ENCODE measurements around the gene SVIL. TPM values are rescaled to one million over a fixed set of nuclear protein-coding genes. Genes with fewer than 3 reads are reported as not detected.

Gene SVIL
- total RNA-seq, 2 donors from 2014 or later: 92.9 to 524 TPM

DNA sequence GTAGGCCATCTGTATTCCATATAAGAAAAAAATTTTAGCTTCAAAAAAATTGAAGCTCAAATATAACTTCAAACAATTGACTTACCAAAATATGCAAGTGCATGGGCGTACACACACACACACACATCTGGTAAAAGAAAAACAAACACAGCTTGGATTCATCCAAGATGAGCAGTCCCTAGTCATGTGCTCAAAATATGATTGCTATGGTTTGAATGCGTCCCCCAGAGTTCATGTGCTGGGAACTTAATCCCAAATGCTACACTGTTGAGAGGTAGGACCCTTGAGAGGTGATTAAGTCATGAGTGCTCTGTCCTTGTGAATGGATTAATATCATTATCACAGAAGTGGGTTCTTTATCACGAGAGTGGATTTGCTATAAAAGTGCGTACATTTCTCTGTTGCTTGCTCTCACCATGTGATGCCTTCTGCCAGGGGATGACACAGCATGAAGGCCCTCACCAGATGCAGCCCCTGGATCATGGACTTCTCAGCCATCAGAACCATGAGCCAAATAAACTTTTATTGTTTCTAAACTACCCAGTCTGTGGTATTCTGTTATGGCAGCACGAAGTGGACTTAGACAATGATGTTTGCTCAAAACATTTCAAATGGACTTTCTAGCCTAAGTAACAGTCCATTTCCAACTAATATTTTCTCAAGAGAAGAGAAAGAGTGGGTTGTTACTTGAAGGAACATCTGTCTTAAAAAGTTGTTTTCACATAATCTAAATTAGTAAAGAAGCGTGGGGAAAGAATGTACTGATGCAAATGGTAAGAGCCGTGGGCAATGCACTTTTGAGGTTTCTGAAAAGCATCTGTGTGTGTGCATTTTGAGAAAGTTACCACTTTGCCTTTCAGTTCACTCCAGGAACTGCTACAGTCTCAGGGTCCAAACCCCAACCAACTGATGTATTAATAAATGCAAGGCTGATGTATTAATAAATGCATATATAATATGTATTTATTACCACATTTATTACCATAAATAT, 15.1 kb upstream of the SVIL start:
- no peak for TF ChIP-seq POLR2AphosphoS5 (IDR thresholded peaks at IDR 0.05)
- TF ChIP-seq POLR2A (IDR thresholded peaks at IDR 0.05): no peak
- TF ChIP-seq, protein P1, sequence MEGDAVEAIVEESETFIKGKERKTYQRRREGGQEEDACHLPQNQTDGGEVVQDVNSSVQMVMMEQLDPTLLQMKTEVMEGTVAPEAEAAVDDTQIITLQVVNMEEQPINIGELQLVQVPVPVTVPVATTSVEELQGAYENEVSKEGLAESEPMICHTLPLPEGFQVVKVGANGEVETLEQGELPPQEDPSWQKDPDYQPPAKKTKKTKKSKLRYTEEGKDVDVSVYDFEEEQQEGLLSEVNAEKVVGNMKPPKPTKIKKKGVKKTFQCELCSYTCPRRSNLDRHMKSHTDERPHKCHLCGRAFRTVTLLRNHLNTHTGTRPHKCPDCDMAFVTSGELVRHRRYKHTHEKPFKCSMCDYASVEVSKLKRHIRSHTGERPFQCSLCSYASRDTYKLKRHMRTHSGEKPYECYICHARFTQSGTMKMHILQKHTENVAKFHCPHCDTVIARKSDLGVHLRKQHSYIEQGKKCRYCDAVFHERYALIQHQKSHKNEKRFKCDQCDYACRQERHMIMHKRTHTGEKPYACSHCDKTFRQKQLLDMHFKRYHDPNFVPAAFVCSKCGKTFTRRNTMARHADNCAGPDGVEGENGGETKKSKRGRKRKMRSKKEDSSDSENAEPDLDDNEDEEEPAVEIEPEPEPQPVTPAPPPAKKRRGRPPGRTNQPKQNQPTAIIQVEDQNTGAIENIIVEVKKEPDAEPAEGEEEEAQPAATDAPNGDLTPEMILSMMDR (IDR thresholded peaks at IDR 0.05): no peak
- no peaks in the 10 kb centered on the region for H3K9me3 ChIP-seq
- no peaks in the 10 kb centered on the region for H3K27me3 ChIP-seq (replicated peaks; ENCODE audit: insufficient read depth)
- no peak overlapping the region for H3K27ac ChIP-seq
- no peak overlapping the region for H3K4me3 ChIP-seq
- 90% methylated on average over 7 of the region's 7 CpGs for WGBS
- no peaks in the 10 kb centered on the region for H3K4me1 ChIP-seq (replicated peaks)
- intact Hi-C loops (cut with DNase I): no loop called here
- no peak for DNase-seq (ENCODE audit: low spot score)
- no peaks in the 10 kb centered on the region for H3K36me3 ChIP-seq

DNA sequence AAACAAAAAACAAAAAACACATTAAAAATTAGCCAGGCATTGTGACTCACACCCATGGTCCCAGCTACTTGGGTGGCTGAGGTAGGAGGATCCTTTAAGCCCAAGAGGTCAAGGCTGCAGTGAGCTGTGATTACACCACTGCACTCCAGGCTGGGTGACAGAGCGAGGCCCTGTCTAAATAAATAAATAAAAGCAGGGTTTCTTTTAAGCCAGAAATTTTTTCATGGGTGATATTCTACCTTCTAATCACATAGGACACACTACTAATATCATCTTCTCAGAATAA, 14.2 kb upstream of the SVIL start:
- WGBS: 67% methylated on average over 1 of the region's 1 CpG
- no peak overlapping the region for H3K4me3 ChIP-seq
- DNase-seq (ENCODE audit: low spot score): no peak
- TF ChIP-seq POLR2A (IDR thresholded peaks at IDR 0.05) (no peak), POLR2AphosphoS5 (IDR thresholded peaks at IDR 0.05) (no peak)
- TF ChIP-seq, protein P1 (IDR thresholded peaks at IDR 0.05): no peak
- intact Hi-C loops (cut with DNase I): no loop called here
- H3K27ac ChIP-seq: peak overlapping the region in 1 of 2 donors; percentile 68
- no peaks in the 10 kb centered on the region for H3K36me3 ChIP-seq
- no peaks in the 10 kb centered on the region for H3K9me3 ChIP-seq
- H3K27me3 ChIP-seq (replicated peaks; ENCODE audit: insufficient read depth): no peaks in the 10 kb centered on the region
- no peaks in the 10 kb centered on the region for H3K4me1 ChIP-seq (replicated peaks)

DNA sequence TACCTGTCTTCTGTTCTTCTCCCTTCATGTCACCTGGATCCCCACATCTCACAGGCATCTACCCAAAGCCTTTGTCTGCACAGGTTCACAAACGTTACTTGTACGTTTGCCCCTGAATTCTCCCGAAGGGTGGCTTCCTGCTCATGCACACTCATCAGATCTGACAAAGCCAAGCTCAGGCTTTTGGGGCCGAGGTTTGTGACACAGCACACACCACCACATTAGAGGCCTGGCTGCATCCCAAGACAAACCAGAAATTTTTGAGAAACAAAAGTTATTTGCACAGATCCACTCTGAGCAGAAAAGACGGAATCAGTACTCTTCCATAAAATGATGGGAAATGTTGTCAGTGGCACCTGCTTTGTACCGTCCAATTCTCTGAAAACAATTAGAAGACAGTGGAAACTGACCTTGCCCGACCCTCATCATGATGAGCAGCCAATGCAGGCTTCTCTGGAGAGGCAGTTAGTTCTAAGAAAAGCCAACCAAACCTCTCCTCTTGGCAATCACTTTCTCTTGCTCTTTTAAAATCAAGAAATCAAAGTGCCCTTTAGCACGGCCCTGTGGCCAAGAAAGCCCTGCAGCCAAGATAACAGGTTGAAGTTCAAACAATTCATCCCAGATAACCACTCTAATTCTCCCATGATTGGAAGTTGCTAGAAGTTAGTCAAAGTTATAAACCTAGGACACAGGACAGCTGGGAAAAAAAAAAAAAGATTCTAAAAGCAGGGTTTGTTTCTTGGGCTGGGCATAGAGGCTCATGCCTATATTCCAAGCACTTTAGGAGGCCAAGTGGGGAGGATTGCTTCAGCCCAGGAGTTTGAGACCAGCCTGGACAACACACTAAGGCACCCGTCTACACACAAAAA, 13.6 kb upstream of the SVIL start:
- Histone ChIP-seq H3K9me3 (no peaks in the 10 kb centered on the region), H3K27me3 (replicated peaks; ENCODE audit: insufficient read depth) (no peaks in the 10 kb centered on the region), H3K4me1 (replicated peaks) (no peaks in the 10 kb centered on the region), H3K36me3 (no peaks in the 10 kb centered on the region), H3K4me3 (no peak overlapping the region), H3K27ac (peak overlapping the region; percentile 59 to 68)
- intact Hi-C loops (cut with DNase I): no loop called here
- TF ChIP-seq POLR2AphosphoS5 (IDR thresholded peaks at IDR 0.05) (no peak), POLR2A (IDR thresholded peaks at IDR 0.05) (no peak)
- TF ChIP-seq, protein P1 (IDR thresholded peaks at IDR 0.05): no peak
- 32% methylated on average over 9 of the region's 9 CpGs for WGBS
- no peak for DNase-seq (ENCODE audit: low spot score)

DNA sequence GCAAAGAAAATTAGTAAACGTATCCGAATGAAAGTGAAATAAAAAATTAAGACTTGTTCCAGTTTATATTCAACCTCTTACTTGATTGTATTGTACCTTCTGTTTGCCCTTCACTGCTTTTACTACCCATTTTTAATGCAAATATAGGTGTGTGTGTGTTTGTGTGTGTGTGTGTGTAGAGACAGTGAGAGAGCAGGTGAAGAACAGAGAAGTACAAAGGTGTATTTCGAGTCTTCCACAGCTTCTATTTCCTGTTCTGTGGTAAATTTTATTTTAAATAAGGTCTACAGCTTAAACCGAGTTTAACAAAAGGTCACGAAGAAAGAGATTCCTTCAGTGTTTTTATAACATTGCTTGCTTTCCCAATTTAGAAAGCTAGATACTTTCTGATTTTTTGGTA, 12.7 kb upstream of the SVIL start:
- DNase-seq (ENCODE audit: low spot score): no peak
- 13% methylated on average over 5 of the region's 5 CpGs for WGBS
- Histone ChIP-seq H3K27me3 (replicated peaks; ENCODE audit: insufficient read depth) (no peaks in the 10 kb centered on the region), H3K4me3 (no peak overlapping the region), H3K27ac (peak overlapping the region; percentile 59 to 68), H3K36me3 (no peaks in the 10 kb centered on the region), H3K4me1 (replicated peaks) (no peaks in the 10 kb centered on the region), H3K9me3 (no peaks in the 10 kb centered on the region)
- TF ChIP-seq POLR2AphosphoS5 (IDR thresholded peaks at IDR 0.05) (no peak), POLR2A (IDR thresholded peaks at IDR 0.05) (no peak)
- TF ChIP-seq, protein P1 (IDR thresholded peaks at IDR 0.05): no peak
- intact Hi-C loops (cut with DNase I): no loop called here
